Lower leg skin (tissue), 3 donors: Measurements from ENCODE around the gene ADAMTSL1.

Experiments used
- POLR2A ChIP-seq, 2 donors: fragments of 450-650 bp; IDR thresholded peaks; one replicate each; pipeline ENCODE4 v1.6.1; 2016 to 2017; ENCODE audit warnings: antibody characterized with exemption in 2 of 2, mild to moderate bottlenecking in 1 of 2, moderate library complexity in 1 of 2
- TF ChIP-seq, protein P1 (sequence below), 3 donors: fragments of 450-650 bp; IDR thresholded peaks; one replicate each; pipeline ENCODE4 v1.5.1; 2016; ENCODE audit warnings: antibody characterized with exemption in 3 of 3, mild to moderate bottlenecking in 3 of 3, moderate library complexity in 2 of 3

DNA sequence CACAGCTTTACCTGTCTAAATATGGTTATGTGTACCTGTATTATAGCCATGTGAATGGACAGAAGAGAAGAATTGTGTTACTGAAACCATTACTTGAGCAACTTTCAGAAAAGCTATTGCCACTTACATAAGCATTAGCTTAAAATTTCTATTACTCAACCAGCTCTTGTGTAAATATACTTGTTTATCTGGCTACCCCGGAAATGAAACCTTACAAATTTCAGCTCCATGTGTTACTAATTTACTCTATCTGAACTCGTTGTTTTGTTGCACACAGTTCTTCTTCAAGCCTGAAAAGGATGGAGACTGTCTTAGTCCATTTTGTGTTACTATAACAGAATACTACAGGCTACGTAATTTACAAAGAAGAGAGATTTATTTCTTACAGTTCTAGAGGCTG is 22.5 kb upstream of the ADAMTSL1 start:
- TF ChIP-seq, protein P1, sequence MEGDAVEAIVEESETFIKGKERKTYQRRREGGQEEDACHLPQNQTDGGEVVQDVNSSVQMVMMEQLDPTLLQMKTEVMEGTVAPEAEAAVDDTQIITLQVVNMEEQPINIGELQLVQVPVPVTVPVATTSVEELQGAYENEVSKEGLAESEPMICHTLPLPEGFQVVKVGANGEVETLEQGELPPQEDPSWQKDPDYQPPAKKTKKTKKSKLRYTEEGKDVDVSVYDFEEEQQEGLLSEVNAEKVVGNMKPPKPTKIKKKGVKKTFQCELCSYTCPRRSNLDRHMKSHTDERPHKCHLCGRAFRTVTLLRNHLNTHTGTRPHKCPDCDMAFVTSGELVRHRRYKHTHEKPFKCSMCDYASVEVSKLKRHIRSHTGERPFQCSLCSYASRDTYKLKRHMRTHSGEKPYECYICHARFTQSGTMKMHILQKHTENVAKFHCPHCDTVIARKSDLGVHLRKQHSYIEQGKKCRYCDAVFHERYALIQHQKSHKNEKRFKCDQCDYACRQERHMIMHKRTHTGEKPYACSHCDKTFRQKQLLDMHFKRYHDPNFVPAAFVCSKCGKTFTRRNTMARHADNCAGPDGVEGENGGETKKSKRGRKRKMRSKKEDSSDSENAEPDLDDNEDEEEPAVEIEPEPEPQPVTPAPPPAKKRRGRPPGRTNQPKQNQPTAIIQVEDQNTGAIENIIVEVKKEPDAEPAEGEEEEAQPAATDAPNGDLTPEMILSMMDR (IDR thresholded peaks at IDR 0.05): no peak
- no peak for TF ChIP-seq POLR2A (IDR thresholded peaks at IDR 0.05)
